H54 (cell line): ENCODE measurements around the gene RORB.

ENCODE experiments used
- DNase-seq: peaks from one replicate; pipeline ENCODE4 v3.0.0; 2011; ENCODE audit warnings: low spot score, mixed read lengths; ENCODE audit not compliant: insufficient read length
- FAIRE-seq: peaks from 3 replicates; lab custom pipeline; 2011; peaks lifted over from hg19 to GRCh38; lab: Jason Lieb, UNC
- POLR2A ChIP-seq: IDR thresholded peaks from 2 replicates; pipeline ENCODE4 v1.6.1; 2011; ENCODE audit warnings: low read depth, mild to moderate bottlenecking, low read length

RORB gene

DNA sequence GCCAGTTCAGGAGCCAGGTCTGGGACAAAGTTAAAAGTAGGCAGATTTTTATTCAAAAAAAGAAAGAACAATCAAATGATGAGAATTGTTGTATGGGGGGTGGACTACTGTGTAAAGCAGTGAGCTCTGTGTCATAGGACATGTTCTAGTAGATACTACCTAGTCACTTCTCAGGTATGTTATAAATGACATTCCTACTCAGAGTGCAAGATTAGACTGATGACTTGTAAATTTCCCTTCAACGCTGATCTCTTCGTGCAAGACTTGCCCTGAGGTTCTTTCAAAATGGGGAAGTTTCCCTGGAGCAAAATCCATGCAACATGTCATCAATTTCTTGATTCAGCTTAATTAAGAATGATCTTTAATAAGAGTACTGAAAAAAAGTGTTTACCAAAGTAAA is 175.1 kb downstream of the RORB start:
- DNase-seq (no peak), FAIRE-seq (no peak)
- no peak for TF ChIP-seq POLR2A

- DNase-seq = no peak
- FAIRE-seq = no peak
- no peak for TF ChIP-seq POLR2A
Measured at GRCh38 chr9:74674077-74674476, 176.9 kb downstream of the RORB start.

DNA sequence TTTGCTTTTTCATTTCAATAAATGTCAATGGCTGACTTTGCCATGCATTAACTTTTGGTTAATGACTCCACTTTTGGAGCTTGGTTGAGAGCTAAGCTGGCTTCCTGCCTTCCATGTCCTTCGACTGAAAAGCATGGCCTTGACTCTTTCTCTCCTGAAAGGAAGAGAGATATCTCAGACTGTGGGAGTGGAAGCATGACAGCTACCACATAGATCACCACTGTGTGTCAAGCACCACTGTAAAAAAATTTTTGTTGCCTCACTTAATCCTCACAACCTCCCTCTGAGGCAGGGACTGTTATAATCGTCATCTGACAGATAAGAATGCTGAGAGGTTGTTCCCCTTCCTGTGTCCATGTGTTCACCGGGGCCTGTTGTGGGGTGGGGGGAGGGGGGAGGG is 184.8 kb downstream of the RORB start:
- DNase-seq (no peak), FAIRE-seq (peak; percentile 41)
- TF ChIP-seq POLR2A = no peak

DNA sequence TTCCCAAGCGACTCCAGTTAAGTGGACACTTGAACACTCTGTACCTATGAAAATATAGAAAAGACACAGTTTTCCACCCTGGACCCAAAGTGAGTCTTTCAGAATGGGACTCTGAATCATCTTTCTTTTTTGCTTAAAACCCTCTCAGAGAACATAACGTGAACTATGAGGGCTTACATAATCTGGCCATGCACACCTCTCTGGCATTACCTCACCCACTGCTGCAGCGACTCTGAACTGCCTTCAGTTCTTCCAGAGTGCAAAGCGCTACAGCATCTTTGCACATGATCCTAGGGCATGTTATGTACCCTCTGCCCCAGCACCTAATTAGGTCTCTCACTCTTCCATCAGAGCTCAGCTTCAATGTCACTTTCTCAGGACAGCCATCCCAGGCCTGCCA is 186.2 kb downstream of the RORB start:
- TF ChIP-seq POLR2A = no peak
- DNase-seq = no peak
- FAIRE-seq = no peak

GRCh38 chr9:74691058-74691457 is 193.9 kb downstream of the RORB start:
- no peak for FAIRE-seq
- no peak for DNase-seq
- TF ChIP-seq POLR2A = no peak

GRCh38 chr9:74696520-74696919 is 199.4 kb downstream of the RORB start:
- DNase-seq (no peak), FAIRE-seq (peak; percentile 36)
- no peak for TF ChIP-seq POLR2A

DNA sequence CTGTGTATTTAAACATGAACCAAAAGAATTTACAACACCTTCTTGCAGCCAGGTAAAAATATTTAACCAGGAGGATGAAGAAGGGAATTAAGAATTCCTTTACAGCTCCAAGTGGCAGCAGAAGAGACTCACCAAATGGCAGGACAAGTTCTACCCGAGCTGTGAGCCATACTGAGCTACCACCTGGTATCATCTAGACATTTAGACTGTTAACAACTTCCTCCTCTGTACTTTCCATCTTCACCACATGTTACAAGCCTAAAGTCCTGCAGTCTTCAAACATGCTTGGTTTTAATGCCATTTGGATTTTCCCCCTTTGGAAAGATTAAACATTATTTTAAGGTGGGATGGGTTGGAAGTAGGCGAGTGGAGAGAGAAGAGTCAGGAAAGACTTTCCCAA is 200.4 kb downstream of the RORB start:
- FAIRE-seq = no peak
- no peak for DNase-seq
- no peak for TF ChIP-seq POLR2A

DNA sequence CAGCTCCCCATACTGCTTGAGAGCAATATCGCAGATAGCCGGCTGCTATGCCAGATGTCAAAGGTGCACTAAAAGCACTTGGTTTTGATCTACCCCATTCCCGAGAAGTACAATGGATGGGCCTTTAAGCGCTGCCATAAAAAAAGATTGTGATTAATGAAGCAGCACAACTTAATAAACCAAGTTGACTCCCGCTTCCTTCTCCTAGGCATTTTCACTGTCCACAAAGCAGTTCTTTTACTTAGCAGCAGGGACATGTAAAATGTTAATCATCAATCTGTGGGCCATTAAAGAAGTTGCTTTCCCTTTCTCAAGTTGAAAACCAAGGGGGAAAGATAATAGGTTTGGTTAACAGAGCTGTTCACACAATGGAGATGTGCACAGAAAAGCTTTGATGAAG is 214.2 kb downstream of the RORB start:
- DNase-seq (no peak), FAIRE-seq (no peak)
- TF ChIP-seq POLR2A = no peak

- FAIRE-seq (no peak), DNase-seq (no peak)
- no peak for TF ChIP-seq POLR2A
Measured at GRCh38 chr9:74718709-74719108, 221.6 kb downstream of the RORB start.

GRCh38 chr9:74719306-74719705 is 222.2 kb downstream of the RORB start:
- no peak for FAIRE-seq
- no peak for DNase-seq
- TF ChIP-seq POLR2A = no peak

- peak; percentile 27 for FAIRE-seq
- TF ChIP-seq POLR2A = no peak
- no peak for DNase-seq
Measured at GRCh38 chr9:74721696-74722660, 224.8 kb downstream of the RORB start.

- TF ChIP-seq POLR2A = no peak
- DNase-seq (no peak), FAIRE-seq (no peak)
Measured at GRCh38 chr9:74724317-74724716, 227.2 kb downstream of the RORB start.

DNA sequence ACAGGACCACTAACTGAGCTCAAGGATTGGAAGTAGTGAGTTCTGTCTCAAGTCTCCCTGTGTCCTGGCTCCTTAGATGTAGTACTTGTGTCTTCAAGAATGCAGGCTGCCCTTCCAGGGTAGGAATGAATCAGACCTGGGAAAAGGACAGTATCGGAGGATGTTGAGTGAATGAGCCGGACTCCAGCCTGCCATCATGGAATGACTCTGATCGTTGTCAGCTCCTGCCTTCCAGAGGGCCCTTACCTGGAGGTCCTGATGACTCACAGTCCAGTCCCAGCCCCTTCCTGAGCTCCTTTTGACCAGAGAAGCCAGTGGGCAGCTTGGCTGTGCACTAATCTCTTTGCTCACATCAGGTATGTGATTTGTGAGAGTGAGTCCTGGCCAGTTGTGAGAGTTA is 229.4 kb downstream of the RORB start:
- no peak for FAIRE-seq
- DNase-seq = no peak
- TF ChIP-seq POLR2A = no peak

DNA sequence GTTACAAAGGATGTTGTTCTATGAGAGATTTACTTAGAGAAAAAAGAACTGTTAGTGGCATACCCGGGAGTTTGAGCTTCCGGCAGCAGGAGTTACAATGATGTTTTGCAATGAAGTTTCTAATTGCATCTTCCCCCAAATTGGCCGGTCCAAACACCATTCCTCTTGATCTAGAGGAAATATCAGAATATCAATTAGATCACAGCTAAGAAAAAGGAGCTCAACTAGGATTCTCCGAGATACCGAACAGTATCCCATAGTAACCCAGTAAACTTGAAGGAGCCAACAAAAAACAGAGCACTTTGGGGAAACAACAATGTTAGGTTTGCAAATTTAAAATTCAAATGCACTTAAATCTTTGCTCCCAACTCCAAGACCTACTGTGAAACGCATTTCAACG is 231.0 kb downstream of the RORB start:
- no peak for FAIRE-seq
- DNase-seq = no peak
- TF ChIP-seq POLR2A = no peak

DNA sequence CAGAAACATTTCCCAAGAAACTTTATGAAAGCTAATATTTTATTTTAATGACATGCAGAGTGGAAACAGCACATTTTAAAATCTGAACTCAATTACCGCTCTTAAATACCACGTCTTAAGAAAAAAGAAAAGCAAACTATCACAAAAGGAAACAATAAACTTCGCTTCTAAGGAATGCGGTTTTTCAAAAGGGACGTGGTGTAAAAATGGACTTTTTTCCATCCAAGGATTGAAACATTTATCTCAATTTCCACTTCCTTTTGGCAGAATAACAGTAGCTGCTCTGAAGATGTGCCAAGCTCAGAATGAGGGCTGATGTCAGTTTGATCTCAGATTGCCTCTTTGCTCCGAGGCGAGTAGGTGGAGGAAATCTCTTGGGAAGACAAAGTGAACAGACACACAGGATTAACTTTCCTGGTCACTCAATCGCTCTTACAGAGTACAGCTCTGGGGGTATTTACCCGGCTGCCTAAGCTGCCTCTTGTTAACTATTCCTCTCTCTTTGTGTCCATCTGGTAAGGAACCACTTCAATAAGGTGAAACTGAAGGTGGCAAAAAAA is 232.1 kb downstream of the RORB start:
- FAIRE-seq (peak; percentile 45), DNase-seq (no peak)
- no peak for TF ChIP-seq POLR2A

GRCh38 chr9:74735761-74736160 is 238.6 kb downstream of the RORB start:
- FAIRE-seq = no peak
- no peak for TF ChIP-seq POLR2A
- no peak for DNase-seq
